Measurements from ENCODE around the gene NDRG2.
A peak's percentile ranks its signal among the peaks of the same experiment; 100 is the strongest.
"Not testable (repeated sequence)": the region's sequence is repeated elsewhere in the genome, so short reads cannot be mapped to it uniquely, and the experiment has no call there.

The NDRG2 gene

DNA sequence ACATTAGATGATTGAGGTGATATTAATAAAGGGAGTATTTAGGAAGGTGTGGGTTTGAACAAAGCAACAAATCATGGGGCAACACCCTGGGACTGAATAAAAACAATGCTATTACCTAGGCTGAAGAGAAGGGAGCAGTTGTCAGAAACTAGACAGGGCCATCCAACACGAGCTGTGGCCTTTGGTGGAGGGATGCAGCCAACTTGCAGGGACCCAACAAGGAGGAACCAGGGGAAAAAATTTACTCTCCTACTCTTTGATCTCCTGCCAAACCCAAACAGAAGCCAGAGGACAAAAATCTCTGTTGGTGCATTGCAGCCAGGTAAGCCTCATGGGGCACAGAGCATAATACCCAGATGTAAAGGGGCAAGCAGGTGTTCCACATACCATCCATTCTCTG lies 13.7 kb downstream of the NDRG2 start:
- TF ChIP-seq JUND (IDR thresholded peaks at IDR 0.05; ENCODE audit: low read depth): no peak
- in situ Hi-C loops (cut with HindIII; ENCODE audit: low pct_unique_long_range_greater_than_20kb, low sequenced_read_pairs): no loop called here
- DNase-seq (ENCODE audit: low read depth in 1 of 2, low spot score in 1 of 2): no peak

GRCh38 chr14:21009721-21010120 lies 15.1 kb downstream of the NDRG2 start:
- in situ Hi-C loops (cut with HindIII; ENCODE audit: low pct_unique_long_range_greater_than_20kb, low sequenced_read_pairs); DNase-seq (ENCODE audit: low read depth in 1 of 2, low spot score in 1 of 2): not testable (repeated sequence)

- DNase-seq (ENCODE audit: low read depth in 1 of 2, low spot score in 1 of 2): no peak
- in situ Hi-C loops (cut with HindIII; ENCODE audit: low pct_unique_long_range_greater_than_20kb, low sequenced_read_pairs): no loop called here
- TF ChIP-seq JUND (IDR thresholded peaks at IDR 0.05; ENCODE audit: low read depth): no peak
Observed at GRCh38 chr14:21003788-21004346, 21.0 kb downstream of the NDRG2 start.

DNA sequence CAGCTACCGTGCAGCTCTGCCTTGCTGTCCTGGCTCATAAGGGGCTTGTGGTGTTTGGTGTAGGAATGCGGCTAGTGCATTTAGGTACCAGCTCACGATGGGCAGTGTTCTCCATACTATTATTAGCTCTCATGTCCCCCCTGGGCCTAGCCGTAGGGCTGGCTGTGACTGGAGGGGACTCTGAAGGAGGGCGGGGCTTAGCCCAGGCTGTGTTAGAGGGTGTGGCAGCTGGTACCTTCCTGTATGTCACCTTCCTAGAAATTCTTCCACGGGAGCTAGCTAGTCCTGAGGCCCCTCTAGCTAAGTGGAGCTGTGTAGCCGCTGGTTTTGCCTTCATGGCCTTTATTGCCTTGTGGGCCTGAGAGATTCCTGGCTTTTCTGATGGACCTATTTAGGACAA lies 23.6 kb downstream of the NDRG2 start:
- no peak for TF ChIP-seq JUND (IDR thresholded peaks at IDR 0.05; ENCODE audit: low read depth)
- no peak for DNase-seq (ENCODE audit: low read depth in 1 of 2, low spot score in 1 of 2)
- in situ Hi-C loops (cut with HindIII; ENCODE audit: low pct_unique_long_range_greater_than_20kb, low sequenced_read_pairs): no loop called here

DNA sequence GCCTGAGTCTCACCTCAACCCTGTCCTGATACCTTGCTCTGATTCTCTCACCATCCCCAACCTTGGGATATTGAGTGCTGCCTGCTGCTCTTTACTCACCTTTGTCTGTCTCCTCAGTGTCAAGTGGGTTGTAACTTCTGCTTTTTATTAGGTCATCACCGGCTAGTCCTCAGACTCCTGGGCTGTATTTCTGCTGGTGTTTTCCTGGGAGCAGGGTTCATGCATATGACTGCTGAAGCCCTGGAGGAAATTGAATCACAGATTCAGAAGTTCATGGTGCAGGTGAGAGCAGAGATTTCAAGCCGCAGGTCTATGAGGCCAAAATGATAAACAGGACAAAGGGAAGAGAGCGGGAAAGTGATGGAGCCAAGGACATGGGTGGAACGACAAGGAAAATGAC lies 25.3 kb downstream of the NDRG2 start:
- no peak for TF ChIP-seq JUND (IDR thresholded peaks at IDR 0.05; ENCODE audit: low read depth)
- in situ Hi-C loops (cut with HindIII; ENCODE audit: low pct_unique_long_range_greater_than_20kb, low sequenced_read_pairs): no loop called here
- DNase-seq (ENCODE audit: low read depth in 1 of 2, low spot score in 1 of 2): no peak

DNA sequence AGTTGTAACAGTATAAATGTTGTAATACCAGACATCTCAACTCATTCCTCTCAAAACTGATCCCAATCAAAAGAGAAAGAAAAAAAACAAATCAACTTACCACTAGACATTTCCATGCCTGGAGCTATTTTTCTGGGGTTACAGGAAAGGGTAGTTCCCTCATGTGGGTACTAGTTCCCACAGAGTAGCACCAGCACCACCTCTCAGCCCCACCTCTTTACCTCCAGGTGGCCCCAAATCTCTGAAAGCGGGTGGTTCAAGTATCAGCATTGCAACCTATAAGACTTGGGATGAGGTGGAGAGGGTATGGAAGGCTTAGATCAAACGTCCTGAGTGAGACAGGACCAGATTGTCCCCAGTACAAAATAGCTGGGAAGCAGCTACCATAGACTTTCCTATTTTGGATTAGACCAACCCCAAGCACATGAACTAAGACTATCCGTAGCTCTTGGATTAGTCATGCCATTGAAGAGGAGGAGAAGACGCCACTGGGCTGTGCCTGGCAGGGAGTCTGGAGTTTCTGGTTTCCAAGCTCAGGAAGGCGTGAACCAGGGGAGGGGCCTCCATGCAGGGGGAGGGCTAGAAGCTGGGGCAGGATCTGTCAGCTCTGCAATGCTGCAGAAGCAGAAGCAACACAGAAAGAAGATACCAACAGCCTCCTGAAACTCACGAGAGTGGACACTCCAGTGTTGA lies 26.0 kb downstream of the NDRG2 start, which contains the start of gene SLC39A2:
Gene SLC39A2 (plus strand): TSS at position 620 of the 693 bp plus-strand sequence. CDS start 154 bp downstream, outside the sequence.
- in situ Hi-C loops (cut with HindIII; ENCODE audit: low pct_unique_long_range_greater_than_20kb, low sequenced_read_pairs): no loop called here
- no peak for TF ChIP-seq JUND (IDR thresholded peaks at IDR 0.05; ENCODE audit: low read depth)
- DNase-seq (ENCODE audit: low read depth in 1 of 2, low spot score in 1 of 2): peak; percentile 21 to 87

- in situ Hi-C loops (cut with HindIII; ENCODE audit: low pct_unique_long_range_greater_than_20kb, low sequenced_read_pairs): no loop called here
- TF ChIP-seq JUND (IDR thresholded peaks at IDR 0.05; ENCODE audit: low read depth): no peak
- DNase-seq (ENCODE audit: low read depth in 1 of 2, low spot score in 1 of 2): peak in 1 of 2 experiments; percentile 70
Observed at GRCh38 chr14:20998139-20998538, 26.7 kb downstream of the NDRG2 start.

DNA sequence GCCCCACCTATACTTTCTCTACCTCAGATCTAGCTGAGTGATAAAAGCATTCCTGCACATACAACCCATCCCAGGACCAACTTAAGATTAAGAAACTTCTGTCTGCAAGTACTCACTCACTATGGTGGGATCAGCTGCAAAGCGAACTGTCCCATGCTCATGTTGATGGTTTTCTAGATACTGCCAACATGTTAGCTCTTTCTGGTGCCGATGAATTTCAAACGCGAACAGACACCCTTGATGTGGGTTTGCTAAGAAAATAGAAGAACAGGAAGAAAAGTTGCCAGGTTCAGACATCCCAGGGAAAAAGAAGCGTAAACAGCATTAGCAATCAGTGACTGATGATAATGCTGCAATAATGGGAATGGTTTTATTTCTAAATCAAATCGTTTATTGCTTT lies 27.3 kb downstream of the NDRG2 start:
- no peak for DNase-seq (ENCODE audit: low read depth in 1 of 2, low spot score in 1 of 2)
- in situ Hi-C loops (cut with HindIII; ENCODE audit: low pct_unique_long_range_greater_than_20kb, low sequenced_read_pairs): no loop called here
- no peak for TF ChIP-seq JUND (IDR thresholded peaks at IDR 0.05; ENCODE audit: low read depth)

DNA sequence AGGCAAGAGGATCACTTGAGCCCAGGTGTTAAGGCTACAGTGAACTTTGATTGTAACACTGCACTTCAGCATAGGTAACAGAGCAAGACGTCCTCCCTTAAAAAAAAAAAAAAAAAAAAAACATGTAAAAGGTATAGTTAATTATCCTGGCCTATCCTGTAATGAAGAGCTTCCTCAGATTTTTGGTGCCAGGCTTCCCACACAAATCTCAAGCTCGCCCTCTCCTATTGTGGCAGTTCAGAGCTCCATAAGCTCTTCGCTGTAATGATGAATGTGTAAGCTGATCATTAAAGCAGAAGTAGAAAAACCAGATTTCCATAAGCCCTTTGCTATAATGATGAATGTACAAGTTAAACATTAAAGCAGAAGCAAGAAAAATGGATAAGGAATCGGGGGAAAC lies 27.7 kb downstream of the NDRG2 start:
- no peak for TF ChIP-seq JUND (IDR thresholded peaks at IDR 0.05; ENCODE audit: low read depth)
- in situ Hi-C loops (cut with HindIII; ENCODE audit: low pct_unique_long_range_greater_than_20kb, low sequenced_read_pairs): no loop called here
- no peak for DNase-seq (ENCODE audit: low read depth in 1 of 2, low spot score in 1 of 2)

DNA sequence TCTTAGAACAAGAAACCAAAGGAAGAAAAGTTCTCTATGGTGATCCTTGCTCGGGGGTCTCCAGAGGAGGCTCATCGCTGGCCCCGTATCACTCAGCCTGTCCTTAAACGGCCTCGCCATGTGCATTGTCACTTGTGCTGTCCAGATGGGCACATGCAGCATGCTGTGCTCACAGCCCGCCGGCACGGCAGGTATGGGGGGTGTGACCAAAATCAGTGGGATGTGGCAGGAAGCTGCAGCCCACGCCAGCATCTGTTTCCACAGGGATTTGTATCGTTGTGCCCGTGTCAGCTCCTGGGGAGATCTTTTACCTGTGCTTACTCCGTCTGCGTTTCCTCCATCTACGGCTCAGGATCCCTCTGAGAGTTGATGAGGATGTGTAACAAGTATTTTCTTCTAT lies 28.3 kb downstream of the NDRG2 start:
- TF ChIP-seq JUND (IDR thresholded peaks at IDR 0.05; ENCODE audit: low read depth): no peak
- in situ Hi-C loops (cut with HindIII; ENCODE audit: low pct_unique_long_range_greater_than_20kb, low sequenced_read_pairs): no loop called here
- no peak for DNase-seq (ENCODE audit: low read depth in 1 of 2, low spot score in 1 of 2)

- no peak for TF ChIP-seq JUND (IDR thresholded peaks at IDR 0.05; ENCODE audit: low read depth)
- DNase-seq (ENCODE audit: low read depth in 1 of 2, low spot score in 1 of 2): peak; percentile 64 to 96
- in situ Hi-C loops (cut with HindIII; ENCODE audit: low pct_unique_long_range_greater_than_20kb, low sequenced_read_pairs): no loop called here
Observed at GRCh38 chr14:20989787-20990600, 34.9 kb downstream of the NDRG2 start, which contains the start of gene METTL17. Gene METTL17 (plus strand): TSS chr14:20989980. CDS start chr14:20990003, 23 bp downstream.

DNA sequence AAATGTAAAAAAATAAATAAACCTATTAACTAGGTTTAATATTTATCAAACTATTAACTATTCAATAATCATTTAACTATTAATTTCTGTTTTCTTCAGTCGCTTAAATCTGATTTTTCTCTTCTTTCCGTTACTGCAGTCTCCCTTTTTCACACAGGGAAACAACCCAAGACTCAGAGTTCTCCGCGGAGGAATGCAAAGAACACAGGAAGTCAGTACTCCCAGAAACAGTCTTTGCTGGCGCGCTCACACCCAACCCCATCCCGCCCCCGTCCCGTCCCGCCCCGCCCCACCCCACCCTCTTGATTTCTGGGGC lies 35.4 kb downstream of the NDRG2 start:
- in situ Hi-C loops (cut with HindIII; ENCODE audit: low pct_unique_long_range_greater_than_20kb, low sequenced_read_pairs): no loop called here
- no peak for TF ChIP-seq JUND (IDR thresholded peaks at IDR 0.05; ENCODE audit: low read depth)
- no peak for DNase-seq (ENCODE audit: low read depth in 1 of 2, low spot score in 1 of 2)

Data from T47D (cell line).